Neural cell (in vitro differentiated cells): ENCODE measurements around the gene UQCRC1.

Source experiments
- EP300 ChIP-seq: fragments of 450-650 bp; conservative IDR thresholded peaks from 2 replicates; pipeline ENCODE4 v1.6.1; 2014; ENCODE audit warnings: antibody characterized with exemption, mild to moderate bottlenecking, moderate library complexity; ENCODE audit not compliant: poor library complexity, severe bottlenecking
- POLR2AphosphoS5 ChIP-seq: IDR thresholded peaks from 2 replicates; pipeline ENCODE4 v1.6.1; 2012
- TF ChIP-seq, protein P1 (sequence below): fragments of 450-650 bp; IDR thresholded peaks from 2 replicates; pipeline ENCODE4 v1.5.1; 2014; ENCODE audit warnings: antibody characterized with exemption, mild to moderate bottlenecking, moderate library complexity; ENCODE audit not compliant: poor library complexity, severe bottlenecking
- TF ChIP-seq, protein P2 (sequence below): IDR thresholded peaks from 2 replicates; pipeline ENCODE4 v1.6.1; 2012; ENCODE audit warnings: borderline replicate concordance

DNA sequence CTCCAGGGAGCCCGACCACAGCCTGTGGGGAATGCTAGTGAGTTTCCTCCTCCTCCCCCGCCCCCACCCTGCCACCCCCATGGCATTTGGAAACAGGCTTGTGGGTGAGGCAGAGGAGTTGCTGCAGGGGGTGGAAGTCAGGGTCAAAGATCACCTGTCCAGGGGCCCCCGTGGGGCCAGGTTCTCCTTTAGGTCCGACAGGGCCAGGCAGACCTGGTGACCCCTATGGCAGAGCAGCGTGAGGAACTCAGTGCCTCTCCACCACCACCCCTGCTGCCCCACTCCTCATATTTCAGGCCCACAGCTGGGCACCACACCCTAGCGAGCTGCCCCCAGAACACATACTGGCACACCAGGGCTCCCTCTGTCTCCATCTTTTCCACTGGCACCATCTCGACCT lies 36.9 kb downstream of the UQCRC1 start:
- TF ChIP-seq, protein P1, sequence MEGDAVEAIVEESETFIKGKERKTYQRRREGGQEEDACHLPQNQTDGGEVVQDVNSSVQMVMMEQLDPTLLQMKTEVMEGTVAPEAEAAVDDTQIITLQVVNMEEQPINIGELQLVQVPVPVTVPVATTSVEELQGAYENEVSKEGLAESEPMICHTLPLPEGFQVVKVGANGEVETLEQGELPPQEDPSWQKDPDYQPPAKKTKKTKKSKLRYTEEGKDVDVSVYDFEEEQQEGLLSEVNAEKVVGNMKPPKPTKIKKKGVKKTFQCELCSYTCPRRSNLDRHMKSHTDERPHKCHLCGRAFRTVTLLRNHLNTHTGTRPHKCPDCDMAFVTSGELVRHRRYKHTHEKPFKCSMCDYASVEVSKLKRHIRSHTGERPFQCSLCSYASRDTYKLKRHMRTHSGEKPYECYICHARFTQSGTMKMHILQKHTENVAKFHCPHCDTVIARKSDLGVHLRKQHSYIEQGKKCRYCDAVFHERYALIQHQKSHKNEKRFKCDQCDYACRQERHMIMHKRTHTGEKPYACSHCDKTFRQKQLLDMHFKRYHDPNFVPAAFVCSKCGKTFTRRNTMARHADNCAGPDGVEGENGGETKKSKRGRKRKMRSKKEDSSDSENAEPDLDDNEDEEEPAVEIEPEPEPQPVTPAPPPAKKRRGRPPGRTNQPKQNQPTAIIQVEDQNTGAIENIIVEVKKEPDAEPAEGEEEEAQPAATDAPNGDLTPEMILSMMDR: no peak
- TF ChIP-seq EP300: no peak
- no peak for TF ChIP-seq POLR2AphosphoS5
- TF ChIP-seq, protein P2, sequence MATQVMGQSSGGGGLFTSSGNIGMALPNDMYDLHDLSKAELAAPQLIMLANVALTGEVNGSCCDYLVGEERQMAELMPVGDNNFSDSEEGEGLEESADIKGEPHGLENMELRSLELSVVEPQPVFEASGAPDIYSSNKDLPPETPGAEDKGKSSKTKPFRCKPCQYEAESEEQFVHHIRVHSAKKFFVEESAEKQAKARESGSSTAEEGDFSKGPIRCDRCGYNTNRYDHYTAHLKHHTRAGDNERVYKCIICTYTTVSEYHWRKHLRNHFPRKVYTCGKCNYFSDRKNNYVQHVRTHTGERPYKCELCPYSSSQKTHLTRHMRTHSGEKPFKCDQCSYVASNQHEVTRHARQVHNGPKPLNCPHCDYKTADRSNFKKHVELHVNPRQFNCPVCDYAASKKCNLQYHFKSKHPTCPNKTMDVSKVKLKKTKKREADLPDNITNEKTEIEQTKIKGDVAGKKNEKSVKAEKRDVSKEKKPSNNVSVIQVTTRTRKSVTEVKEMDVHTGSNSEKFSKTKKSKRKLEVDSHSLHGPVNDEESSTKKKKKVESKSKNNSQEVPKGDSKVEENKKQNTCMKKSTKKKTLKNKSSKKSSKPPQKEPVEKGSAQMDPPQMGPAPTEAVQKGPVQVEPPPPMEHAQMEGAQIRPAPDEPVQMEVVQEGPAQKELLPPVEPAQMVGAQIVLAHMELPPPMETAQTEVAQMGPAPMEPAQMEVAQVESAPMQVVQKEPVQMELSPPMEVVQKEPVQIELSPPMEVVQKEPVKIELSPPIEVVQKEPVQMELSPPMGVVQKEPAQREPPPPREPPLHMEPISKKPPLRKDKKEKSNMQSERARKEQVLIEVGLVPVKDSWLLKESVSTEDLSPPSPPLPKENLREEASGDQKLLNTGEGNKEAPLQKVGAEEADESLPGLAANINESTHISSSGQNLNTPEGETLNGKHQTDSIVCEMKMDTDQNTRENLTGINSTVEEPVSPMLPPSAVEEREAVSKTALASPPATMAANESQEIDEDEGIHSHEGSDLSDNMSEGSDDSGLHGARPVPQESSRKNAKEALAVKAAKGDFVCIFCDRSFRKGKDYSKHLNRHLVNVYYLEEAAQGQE: no peak
